ENCODE results near the gene STX12.
"Not testable (repeated sequence)": the region's sequence is repeated elsewhere in the genome, so short reads cannot be mapped to it uniquely, and the experiment has no call there.

Gene STX12

DNA sequence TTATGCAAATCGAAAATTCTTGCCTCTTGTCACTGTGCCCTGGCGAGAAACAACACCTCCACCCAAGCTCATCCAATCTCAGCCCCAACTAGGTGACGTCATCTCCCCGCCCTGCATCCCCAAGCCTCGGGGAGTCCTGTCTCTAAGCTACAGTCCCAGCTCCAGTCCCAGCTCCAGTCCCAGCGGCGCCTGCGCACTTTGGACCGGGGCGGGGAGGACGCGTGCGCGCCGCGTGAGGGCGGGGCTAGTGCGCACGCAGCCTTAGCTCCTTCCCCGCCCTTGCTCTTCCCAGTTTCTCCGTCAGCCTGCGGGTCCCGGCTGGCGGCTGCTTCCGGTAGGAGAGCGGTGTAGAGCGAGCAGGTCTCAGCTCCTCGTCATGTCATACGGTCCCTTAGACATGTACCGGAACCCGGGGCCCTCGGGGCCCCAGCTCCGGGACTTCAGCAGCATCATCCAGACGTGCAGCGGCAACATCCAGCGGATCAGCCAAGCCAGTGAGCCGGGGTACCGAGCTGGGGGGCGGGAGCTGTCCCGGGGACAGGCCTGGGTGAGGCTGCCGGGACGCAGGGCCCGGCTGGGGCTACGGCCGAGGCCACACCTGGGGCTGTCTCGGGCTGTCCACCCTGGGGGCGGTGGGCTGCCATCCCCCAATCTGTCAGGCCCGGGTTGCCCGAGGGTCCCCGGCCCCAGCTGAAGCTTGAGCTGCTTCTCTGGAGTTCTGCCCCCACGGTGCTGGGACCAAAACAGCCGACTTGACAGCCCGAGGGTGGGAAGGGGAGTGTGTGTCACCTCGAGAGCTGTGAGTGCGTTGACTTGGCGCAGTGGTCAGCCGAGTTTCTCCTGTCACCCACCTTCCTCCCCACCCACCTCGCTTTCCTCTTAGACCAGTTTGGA is at the start of gene STX12:
Gene STX12 (plus strand): TSS at position 288 of the 894 bp plus-strand sequence. CDS start 89 bp downstream, at position 377.
- DNase-seq = peak; percentile 99

DNA sequence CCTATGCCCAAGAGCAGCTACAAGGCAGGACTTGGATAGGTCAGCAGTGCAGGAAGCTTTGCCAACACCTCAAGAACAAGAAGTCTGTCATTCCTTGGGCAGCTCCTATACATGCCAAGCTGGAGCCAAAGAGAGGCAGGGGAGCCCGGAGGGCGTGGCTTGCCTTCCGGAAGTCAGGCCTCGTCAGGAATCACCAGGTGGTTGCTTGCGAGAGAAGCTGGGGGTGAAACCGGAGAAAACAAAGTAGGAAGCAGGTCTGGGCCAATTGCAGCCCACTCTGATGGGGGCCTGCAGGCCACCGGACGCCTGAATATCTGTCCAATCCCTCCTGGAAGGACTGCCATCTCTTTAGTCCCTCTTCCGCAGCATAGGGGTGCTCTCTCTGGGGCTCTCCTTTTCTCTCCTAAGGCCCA is 48.1 kb upstream of the STX12 start:
- DNase-seq = peak; percentile 9

DNA sequence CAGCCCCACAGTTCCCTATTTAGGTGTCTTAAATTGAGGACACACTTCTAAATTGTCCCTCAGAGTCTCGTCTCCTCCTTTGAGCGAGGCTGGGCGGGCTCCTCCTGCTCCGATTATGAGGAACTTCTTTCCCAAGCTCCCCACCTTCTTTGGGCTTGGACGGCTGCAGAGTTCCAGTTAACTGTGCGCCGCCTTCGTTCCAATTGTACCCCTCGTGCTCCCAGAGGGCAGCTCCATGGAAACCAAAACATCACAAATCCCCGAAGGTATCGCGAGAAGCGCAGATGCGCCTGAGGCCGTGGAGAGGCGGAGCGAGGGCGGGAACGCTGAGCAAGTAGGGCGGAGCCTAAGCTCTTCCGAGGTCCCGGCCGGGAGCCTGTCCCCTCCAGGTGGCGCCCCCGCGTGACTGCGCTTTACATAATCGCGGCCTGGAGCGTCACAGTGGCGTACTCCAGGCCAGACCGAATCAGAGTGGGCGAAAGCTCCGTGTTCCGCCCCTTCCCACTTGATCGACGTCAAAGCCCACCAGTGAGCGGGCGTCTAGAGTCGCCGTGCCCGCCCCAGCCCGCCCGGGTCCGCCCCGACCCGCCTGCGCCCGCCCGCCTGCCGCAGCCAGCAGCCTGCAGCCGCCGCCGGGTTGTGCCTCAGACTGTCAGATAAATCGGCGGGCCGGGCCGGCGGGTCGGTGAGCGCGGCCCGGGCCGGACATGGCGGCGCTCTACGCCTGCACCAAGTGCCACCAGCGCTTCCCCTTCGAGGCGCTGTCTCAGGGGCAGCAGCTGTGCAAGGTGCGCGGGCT is 47.4 kb upstream of the STX12 start, which contains the start of gene FAM76A:
Gene FAM76A (plus strand): TSS at position 588 of the 799 bp plus-strand sequence. CDS start 120 bp downstream, at position 708.
- peak; percentile 99 for DNase-seq

DNA sequence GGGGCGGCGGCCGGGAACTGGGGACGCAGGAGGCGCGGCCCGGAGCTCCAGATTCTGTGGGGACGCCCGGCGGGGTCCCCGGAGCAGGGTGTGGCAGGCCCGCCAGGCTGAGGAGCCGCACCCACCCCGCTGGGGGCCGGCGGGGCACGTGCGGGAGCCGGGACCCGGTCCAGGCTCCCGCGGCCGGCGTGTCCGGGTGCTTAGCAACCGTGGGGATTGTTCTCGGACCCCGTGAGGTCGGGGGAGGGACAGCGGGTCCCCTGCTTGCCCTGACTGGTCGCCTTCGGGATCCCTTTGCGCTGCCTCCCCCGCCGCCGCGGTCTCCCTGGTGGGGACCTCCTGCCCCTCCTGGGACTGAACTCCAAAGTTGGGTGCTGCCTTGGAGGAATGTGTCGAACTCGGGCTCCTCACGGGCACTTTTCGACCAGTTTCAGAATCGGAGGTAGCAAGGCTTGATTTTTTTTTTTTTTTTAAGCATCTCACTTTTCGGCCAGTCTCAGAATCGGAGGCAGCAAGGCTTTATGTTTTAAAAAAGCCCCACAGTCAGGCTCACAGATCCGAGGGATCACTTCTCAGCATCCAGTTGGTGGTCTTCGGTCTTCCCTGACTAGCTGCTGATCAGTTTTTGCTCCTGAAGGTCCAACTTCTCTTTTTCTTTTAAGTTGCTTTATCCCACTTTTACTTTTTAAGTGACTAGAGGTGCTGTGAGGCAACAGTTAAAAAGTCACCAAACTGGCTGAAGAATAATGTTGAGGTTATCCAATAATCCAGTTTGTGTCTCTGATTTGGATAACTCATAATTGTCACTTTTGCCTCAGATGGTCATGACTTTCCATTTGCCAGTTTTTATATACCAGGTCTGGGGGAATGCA is 46.6 kb upstream of the STX12 start:
- peak; percentile 66 for DNase-seq

DNA sequence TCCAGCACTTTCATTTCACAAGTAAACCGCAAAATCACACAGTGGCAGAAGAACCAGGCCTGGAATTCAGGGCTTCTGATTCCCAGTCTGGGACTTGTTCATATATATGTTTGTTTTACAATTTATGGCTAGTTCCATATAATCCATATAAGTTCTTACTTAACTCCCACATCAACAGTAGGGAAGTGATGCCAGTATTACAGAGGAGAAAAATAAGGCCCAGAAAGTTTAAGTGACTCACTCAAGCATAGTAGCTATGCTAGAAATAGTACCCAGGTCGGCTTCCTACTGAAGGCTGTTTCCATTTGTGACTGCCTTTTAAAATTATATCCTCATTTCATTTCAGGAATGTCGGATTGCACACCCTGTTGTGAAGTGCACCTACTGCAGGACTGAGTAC is 45.9 kb upstream of the STX12 start:
- DNase-seq = no peak

DNA sequence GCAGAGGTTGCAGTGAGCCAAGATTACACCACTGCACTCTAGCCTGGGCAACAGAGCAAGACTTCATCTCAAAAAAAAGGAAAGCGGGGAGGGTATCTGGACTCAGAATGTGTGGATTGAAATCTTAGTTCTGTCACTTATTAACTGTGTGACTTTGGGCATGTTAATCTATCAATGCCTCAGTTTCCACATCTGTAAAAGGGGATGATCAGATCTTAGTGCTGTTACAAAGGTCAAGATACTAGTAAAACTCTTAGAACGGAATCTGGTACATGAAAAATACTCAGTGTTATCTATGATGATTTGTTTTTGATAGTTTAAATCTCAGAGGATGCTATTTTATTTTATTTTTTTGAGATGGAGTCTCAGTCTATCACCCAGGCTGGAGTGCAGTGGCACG is 36.8 kb upstream of the STX12 start:
- DNase-seq = no peak

DNA sequence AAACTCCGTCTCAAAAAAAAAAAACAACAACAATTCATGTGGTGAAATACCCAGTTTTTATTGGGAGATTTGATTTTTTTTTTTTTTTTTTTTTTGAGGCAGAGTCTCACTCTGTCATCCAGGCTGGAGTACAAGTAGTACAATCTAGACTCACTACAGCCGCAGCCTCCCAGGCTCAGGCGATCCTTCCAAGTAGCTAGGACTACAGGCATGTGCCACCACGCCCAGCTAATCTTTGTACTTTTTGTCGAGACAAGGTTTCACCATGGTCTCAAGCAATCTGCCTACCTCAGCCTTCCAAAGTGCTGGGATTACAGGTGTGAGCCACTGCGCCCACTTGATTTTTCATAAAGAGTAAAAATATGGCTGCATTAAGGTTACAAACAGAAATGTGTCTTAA is 31.9 kb upstream of the STX12 start:
- no peak for DNase-seq

DNA sequence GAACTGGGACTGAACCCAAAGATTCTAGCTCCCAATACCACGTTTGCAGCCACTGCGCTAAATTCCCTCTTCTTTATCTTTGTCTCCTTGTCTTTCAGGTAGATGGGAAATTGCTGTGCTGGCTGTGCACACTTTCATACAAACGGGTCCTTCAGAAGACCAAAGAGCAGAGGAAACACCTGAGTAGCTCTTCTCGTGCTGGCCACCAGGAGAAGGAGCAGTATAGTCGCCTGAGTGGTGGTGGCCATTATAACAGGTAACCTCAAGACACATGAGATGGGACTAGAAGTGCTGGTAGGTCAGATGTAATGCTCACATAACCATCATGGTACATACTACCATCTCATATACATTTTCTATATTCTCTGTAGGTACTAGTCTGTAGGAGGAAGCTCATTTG is 28.5 kb upstream of the STX12 start:
- DNase-seq = no peak

DNA sequence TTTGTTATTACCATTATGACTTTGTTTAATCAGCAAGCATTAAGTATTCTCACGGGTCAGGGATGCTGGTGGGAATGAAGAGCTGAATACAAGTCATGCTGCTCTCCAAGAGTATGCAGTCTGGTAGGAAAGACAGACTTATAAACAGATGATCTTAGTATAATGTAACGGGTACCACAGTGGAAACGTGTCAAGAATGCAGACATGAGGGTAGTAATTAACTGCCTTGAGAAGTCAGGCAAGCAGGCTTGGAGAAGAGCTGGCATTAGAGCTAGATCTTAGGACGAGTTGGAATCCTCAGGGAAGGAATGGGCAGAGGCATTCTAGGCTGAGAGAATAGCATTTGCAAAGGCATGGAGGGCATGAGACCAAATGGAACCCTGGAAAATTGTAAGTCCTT is 27.6 kb upstream of the STX12 start:
- no peak for DNase-seq

DNA sequence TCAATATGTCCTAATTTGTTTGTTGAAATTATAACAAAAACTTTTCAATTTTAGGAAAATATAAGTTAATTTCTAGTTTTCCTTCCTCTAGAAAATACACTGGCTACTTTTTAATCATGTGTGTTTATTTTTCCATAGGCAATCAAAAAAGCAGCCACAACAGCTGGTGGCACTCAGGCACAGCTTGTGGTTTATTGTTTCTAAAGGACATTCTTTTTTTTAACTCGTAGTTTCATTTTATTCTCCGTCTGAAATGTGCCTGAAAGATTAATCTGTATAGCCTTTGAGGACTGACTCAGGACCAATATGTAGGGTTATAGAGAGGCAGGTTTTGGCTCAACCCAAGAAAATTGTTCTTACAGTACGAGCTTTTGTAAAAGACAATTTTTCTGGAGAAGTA is 20.7 kb upstream of the STX12 start:
- no peak for DNase-seq

DNA sequence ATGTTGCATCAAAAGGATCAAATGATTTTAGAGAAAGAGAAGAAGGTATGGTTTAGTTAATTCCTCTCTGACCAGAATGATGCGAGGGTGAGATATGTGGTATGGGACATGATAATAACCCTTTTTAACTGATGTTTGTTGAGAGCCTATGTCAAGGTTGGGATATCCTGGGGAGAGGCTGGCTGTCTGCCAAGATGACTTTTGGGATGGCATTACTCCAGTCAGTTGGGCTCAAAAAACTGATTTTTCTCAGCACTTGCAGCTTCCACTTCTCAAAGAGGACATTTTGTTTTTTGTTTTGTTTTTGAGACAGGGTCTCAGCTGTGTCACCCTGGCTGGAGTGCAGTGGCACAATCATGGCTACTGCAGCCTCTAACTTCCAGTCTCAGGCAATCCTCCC is 17.7 kb upstream of the STX12 start:
- no peak for DNase-seq

DNA sequence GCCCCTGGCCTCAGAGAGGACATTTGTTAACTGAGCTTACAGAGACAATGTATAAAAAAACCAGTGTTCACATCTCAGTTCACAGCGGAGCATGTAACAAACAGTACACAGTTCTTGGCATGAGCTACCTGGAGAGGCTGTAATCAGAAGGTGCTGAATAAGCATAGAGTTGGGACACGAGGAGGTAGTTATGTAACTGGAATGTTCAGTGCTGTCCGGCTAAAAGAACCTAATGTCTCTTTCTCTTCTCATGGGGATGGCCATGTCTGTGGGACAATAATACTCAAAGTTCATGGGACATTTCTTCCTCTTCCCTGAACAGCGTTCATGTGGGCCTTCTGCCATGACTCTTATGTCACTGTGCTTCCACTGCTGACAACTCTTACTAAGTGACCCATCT is 17.2 kb upstream of the STX12 start:
- DNase-seq = no peak

DNA sequence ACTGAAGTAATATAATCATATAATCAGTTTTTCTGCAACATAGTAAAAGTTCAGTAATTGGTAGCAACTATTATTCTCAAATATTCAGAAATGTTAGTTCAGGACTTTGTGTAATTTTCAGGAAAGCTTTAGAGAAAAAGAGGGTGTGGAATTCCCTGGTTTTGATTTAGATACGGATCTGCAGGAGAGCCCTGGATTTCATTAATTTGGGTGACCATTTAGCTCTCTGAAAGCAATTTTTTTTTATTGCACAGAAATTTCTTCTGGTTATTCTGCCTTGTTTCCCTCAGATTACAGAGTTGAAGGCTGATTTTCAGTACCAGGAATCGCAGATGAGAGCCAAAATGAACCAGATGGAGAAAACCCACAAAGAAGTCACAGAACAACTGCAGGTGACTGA is 13.8 kb upstream of the STX12 start:
- DNase-seq = no peak

DNA sequence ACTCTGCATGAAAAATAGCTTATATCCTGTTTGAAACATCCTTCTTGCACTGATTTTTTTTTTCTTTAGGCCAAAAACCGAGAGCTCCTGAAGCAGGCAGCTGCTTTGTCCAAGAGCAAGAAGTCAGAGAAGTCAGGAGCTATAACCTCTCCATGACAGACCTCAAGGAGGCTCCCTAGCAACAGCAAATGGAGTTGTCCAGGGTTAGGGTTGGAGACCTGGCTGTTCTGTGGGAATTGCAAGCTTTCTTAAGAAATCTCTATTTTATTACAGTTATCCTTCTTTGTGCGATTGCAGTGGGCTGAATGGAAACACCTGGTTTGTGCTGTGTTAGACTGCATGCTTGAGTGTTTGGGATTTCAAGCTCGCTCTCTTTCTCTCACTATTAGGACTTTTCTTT is 12.6 kb upstream of the STX12 start:
- no peak for DNase-seq

DNA sequence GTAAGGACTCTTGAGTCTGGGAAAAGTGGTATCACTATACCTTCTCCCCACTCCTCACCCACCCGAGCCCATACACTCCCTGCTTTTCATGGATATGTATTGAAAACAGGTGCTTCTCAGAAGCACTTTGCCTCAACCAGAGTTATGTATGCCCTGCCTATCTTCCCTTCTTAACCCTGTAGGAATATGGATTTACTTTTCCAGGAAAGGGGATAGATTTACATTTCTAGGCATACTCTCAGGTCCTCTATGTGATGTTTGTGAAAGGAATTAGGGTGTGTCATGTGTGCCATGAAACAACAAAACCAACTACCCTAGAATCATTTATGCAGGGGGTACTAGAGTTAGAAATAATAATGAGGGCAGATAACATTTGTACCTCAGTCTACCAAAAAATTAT is 11.0 kb upstream of the STX12 start:
- DNase-seq = no peak

DNA sequence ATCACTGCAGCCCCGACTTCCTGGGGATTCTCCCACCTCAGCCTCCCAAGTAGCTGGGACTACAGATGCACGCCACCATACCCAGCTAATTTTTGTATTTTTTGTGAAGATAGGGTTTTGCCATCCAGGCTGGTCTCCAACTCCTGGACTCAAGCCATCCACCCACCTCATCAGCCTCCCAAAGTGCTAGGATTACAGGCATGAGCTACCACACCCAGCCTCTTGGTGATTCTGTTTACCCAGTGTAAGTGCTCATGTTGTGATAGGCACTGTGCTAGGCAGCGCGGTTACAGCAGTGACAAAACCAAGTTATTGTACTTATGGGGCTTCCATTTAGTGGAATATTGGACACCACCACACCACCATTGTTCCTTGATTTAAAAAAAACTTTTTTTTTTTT is 9.7 kb upstream of the STX12 start:
- no peak for DNase-seq

DNA sequence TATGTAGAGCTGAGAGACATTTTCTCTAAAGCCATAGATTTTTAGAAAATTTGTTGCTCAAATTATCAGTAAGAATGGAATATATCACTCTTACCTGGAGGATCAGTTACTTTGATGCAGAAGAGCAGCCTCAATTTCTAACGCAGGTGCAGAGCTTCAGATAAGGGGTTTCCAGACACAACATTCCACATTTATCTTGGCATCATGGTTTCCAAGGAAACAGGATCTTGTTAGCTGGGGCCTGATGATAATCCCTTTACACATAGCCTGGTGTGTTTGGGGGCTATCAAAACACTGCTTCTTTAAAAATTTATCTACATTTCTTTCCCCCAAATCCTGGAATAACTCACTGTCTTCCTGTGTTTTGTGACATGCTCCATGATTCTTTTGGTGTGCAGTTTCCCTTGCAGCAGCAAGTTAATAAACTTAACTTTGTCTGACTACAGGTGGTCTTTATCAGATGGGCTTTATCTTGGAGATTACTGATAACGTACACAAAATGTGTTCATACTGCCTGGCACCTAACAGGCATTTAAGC is 2.7 kb upstream of the STX12 start:
- no peak for DNase-seq

DNA sequence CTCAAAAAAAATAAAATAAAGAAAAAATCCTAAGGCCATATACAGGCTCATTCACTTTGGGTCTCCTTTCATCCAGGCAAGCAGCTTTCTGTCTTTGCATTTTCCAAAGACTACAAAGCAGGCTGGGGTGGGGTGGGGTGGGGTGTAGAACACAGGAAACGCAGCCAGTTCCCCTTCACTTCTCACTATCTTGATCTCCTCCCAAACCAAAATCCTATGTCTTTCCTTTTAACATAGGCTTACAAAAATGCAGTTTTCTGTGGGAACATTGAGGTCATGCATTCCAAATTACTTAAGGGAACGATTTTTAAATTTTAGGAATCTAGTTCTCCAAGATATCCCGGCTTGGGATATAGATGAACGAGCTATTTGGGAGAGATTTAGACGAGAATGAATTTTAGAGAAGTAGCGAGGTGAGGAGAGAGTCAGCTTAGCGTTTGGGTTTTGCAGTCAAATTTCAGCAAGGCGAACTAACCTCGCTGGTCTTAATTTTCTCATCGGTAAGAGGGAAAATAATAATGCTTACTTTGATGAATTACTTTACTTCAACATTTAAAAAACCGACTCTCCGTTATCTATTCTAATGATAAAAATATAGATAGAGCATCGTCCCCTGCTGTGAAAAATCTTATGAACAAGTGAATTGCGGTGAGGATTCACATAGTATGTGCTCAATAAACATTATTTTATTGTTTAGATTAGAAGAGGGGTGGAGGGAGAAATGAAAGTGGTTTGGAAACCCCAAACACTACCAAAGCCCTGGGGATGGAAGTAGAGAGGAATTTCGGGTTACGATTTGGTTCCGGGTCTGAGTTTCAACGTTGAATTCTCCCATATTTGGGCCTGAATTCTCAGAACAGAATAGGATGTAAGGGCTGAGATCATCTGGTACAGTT is 735 bp upstream of the STX12 start:
- DNase-seq = no peak

DNA sequence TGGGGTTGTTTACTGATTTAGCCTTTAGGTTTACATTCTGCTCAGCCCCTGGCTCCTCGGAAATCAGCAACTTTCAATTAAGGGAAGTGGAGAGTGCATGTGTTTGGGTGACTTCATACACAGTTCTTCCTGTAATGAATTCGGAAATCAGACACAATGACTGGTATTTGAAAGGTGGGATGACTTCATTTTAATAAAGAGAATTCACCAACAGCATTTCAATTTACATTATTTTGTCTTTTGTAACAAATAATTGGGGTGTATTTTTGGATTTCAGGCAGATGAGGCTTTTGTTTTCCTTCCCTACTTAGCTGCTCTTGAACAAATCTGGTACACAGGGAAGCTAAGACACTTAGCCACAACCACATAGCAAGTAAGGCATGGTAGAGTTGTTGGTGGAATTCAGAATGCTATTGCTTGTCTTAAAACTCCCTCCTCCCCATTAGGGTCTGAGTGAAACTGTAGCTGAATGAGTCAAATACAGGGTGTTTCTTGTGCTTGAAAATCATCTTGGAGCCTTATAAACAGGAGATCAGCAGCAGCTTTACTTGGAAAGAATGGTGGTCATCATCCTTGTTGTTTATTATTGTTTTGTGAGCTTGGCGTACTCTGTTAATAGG is 917 bp downstream of the STX12 start:
- no peak for DNase-seq

DNA sequence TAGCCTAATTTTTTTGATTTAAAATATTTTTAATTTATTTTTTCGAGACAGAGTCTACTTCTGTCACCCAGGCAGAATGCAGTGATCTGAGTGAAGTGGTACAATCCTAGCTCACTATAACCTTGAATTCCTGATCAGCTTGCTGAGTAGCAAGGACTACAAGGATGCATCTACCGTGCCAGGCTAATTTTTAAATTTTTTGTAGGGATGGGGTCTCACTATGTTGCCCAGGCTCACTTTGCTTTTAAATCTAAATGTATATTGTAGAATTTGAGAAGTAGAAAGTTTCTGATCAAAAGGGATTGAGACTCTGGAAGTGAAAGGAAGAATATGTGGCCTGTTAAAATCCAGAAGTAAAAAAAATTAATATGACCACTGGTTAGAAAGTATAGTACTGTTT is 1.6 kb downstream of the STX12 start:
- DNase-seq = no peak

DNA sequence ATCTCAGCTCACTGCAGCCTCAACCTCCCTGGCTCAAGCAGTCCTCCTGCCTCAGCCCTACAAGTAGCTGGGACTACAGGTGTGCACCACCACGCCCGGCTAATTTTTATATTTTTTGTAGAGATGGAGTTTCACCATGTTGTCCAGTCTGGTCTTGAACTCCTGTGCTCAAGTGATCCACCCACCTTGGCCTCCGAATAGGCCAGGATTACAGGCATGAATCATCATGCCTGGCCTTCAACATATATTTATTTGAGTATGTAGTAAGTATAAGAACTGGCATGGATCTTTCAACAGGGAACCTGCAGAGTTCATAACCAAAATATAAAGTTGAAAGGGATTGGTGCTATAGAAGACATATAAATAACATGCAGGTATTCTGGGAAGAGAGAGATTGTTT is 2.3 kb downstream of the STX12 start:
- not testable (repeated sequence) for DNase-seq
